ENCODE measurements around the gene TSNAXIP1. TPM values are rescaled to one million over a fixed set of nuclear protein-coding genes. Genes with fewer than 3 reads are reported as not detected.

TSNAXIP1 gene
- total and polyA plus RNA-seq, 2 donors (not counting 1 experiment from before 2014, with no cell fraction given) = 0.97 to 1.2 TPM

DNA sequence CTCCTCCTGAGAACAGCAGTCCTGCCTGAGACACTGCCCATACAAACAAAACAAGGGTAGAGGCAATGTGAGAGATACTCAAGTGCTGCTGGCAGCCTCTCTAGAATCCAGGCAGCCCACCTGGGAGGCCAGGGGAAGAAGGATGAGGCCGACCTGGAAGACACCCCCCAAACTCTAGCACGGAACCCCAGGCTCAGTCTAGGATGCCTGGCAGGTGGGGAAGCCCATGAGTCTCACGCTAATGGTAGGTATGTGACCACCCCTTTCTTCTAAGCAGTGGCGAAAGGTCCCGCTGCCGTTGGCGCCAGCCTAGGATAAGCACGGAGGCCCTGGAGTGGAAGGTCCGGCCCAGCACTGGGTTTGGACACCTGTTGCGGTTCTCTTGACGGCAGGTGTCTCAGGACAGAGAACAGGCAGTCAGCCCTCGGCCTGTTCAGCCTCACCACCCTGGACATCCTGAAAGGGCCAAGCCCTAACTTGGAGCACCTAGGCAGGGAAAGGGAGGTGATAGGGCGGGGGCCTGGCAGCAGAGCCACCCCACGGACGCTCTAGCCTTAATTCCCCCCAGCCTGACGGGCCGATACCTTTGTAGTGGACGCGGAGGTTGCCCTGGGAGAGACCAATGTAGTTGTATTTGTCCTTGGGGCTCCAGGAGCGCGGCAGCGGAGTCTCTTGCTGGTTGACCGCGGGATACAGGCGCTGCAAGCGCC is 816 bp upstream of the TSNAXIP1 start:
- WGBS (ENCODE audit: insufficient coverage) = under 1% methylated on average over 26 of the region's 26 CpGs
- Mint-ChIP-seq H3K4me3 (peak overlapping the region; percentile 97), H3K27me3 (no peaks in the 10 kb centered on the region), H3K9me3 (ENCODE audit: insufficient read depth) (no peaks in the 10 kb centered on the region), H3K27ac (peak overlapping the region; percentile 84), H3K4me1 (peaks cover 52% of the 10 kb centered on the region)
- H3K79me2 ChIP-seq (ENCODE audit: control insufficient read depth, insufficient read depth, low read length) = peaks cover 59% of the 10 kb centered on the region
- no peak for ATAC-seq (ENCODE audit: low read depth)
- peak overlapping the region; percentile 86 for H3K9ac ChIP-seq (ENCODE audit: low read length)
- peak overlapping the region; percentile 92 for H3K4me2 ChIP-seq (replicated peaks; ENCODE audit: low read depth, low read length, poor library complexity, severe bottlenecking)
- TF ChIP-seq, protein P1, sequence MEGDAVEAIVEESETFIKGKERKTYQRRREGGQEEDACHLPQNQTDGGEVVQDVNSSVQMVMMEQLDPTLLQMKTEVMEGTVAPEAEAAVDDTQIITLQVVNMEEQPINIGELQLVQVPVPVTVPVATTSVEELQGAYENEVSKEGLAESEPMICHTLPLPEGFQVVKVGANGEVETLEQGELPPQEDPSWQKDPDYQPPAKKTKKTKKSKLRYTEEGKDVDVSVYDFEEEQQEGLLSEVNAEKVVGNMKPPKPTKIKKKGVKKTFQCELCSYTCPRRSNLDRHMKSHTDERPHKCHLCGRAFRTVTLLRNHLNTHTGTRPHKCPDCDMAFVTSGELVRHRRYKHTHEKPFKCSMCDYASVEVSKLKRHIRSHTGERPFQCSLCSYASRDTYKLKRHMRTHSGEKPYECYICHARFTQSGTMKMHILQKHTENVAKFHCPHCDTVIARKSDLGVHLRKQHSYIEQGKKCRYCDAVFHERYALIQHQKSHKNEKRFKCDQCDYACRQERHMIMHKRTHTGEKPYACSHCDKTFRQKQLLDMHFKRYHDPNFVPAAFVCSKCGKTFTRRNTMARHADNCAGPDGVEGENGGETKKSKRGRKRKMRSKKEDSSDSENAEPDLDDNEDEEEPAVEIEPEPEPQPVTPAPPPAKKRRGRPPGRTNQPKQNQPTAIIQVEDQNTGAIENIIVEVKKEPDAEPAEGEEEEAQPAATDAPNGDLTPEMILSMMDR (IDR thresholded peaks at IDR 0.05) = no peak
- TF ChIP-seq EZH2 (IDR thresholded peaks at IDR 0.05; ENCODE audit: borderline replicate concordance, insufficient read depth, low read depth, low read length, poor library complexity, severe bottlenecking) = no peak
- intact Hi-C loops (cut with micrococcal nuclease) = loop anchor here (1.0 to 10.0 kb wide), 13 partner anchors 10 to 431 kb away; partner anchors contain the start of genes AGRP, ATP6V0D1, C16orf86 and CTCF
- peaks cover 47 to 58% of the 10 kb centered on the region in 2 donors for H3K4me1 ChIP-seq (ENCODE audit: control insufficient read depth in 2 of 2, insufficient read depth in 2 of 2, low read length in 2 of 2)
- H3K4me3 ChIP-seq (ENCODE audit: control extremely low read depth in 1 of 5, extremely low read depth in 1 of 5, insufficient read depth in 1 of 5, low read depth in 2 of 5, low read length in 4 of 5) = peak overlapping the region; percentile 56 to 99 (median 92)
- no peaks in the 10 kb centered on the region for H3K27me3 ChIP-seq (replicated peaks in 1 of 4; ENCODE audit: control extremely low read depth in 1 of 4, control insufficient read depth in 3 of 4, insufficient read depth in 4 of 4, low read length in 3 of 4)
- DNase-seq = no peak
- peak overlapping the region; percentile 90 for H2AFZ ChIP-seq (ENCODE audit: insufficient read depth, low read depth, low read length, poor library complexity, severe bottlenecking)
- ChIA-PET CTCF (interaction anchor here (1.0 to 2.7 kb wide), 7 partner anchors 9 to 259 kb away, joined by 3 to 48 read pairs (median 5); partner anchors contain the start of gene GFOD2), POLR2A (interaction anchor here (0.5 to 1.5 kb wide), 8 partner anchors 11 to 285 kb away, joined by 3 to 11 read pairs (median 4); partner anchors contain the start of gene NUTF2)
- peak overlapping the region; percentile 78 to 80 for H3K27ac ChIP-seq (ENCODE audit: low read length in 2 of 2)
- peaks cover 0 to 2% (median 0%) of the 10 kb centered on the region in 3 donors for H3K9me3 ChIP-seq (ENCODE audit: control extremely low read depth in 1 of 3, control insufficient read depth in 2 of 3, insufficient read depth in 1 of 3, low read length in 2 of 3)
- peaks cover 15% of the 10 kb centered on the region for H4K20me1 ChIP-seq (ENCODE audit: control insufficient read depth, insufficient read depth, low read length, poor library complexity, severe bottlenecking)
- peaks cover 4 to 8% of the 10 kb centered on the region in 2 experiments for H3K36me3 ChIP-seq (replicated peaks in 1 of 2; ENCODE audit: control extremely low read depth in 1 of 2, control insufficient read depth in 1 of 2, extremely low read depth in 1 of 2, insufficient read depth in 2 of 2, low read length in 1 of 2)

Measured in B cell (primary cell).